Hematopoietic multipotent progenitor cell (in vitro differentiated cells): Measurements from ENCODE around the gene ARHGAP26. TPM values are rescaled to one million over a fixed set of nuclear protein-coding genes. Genes with fewer than 3 reads are reported as not detected.

Source experiments
- DNase-seq, 3 donors: peaks; one replicate each; pipeline ENCODE4 v3.0.0-alpha.2; 2011 to 2015; ENCODE audit warnings: low read depth in 2 of 3, low spot score in 2 of 3
- total RNA-seq: library from RNA; depleted of rRNA; stranded (reverse); fragments of >200 nt; gene quantifications from one replicate; pipeline ENCODE4 v1.2.3, GENCODE V29; 2012

ARHGAP26 gene
- total RNA-seq, 1 donor = 14.5 TPM

- DNase-seq = no peak
Measured at GRCh38 chr5:143268388-143268787, 498.2 kb downstream of the ARHGAP26 start.

DNA sequence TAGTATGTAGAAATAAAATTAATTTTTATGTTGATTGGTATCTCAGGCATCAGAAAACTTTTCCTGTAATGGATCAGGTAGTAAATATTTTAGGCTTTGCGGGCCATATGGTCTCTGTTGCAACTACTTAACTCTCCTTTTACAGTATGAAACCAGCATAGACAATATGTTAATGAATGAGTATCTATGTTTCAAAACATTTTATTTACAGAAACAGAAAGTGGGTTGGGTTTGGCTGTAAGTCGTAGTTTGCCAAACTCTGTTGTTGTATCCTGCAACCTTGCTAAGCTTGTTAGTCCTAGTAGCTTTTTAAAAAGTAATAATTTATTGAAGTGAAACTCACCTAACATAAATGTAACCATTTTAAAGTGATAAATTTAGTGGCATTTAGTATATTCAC, 501.3 kb downstream of the ARHGAP26 start:
- DNase-seq = no peak

GRCh38 chr5:143274952-143275351, 504.8 kb downstream of the ARHGAP26 start:
- no peak for DNase-seq

- DNase-seq = no peak
Measured at GRCh38 chr5:143275512-143276363, 505.6 kb downstream of the ARHGAP26 start.

GRCh38 chr5:143277536-143277935, 507.4 kb downstream of the ARHGAP26 start:
- no peak for DNase-seq

Other genes with a start within 250 kb of the ARHGAP26 start
- gene FGF1, start 84.3 kb upstream of the ARHGAP26 start, total RNA-seq = not detected